IMR-90 (cell line): ENCODE measurements around the gene CTDSPL.

Source experiments
- BHLHE40 ChIP-seq: fragments of 150-350 bp; IDR thresholded peaks from 2 replicates; pipeline ENCODE4 v1.6.1; 2016; ENCODE audit warnings: mild to moderate bottlenecking, low read depth, low read length
- CEBPB ChIP-seq: IDR thresholded peaks from 2 replicates; pipeline ENCODE4 v1.6.1; 2012; ENCODE audit warnings: low read depth, low read length, improper control_type of control experiment
- MXI1 ChIP-seq: IDR thresholded peaks from 2 replicates; pipeline ENCODE4 v1.6.1; 2012; ENCODE audit warnings: low read depth, mild to moderate bottlenecking, low read length, moderate library complexity, borderline replicate concordance
- POLR2A ChIP-seq: IDR thresholded peaks from 2 replicates; pipeline ENCODE4 v1.6.1; 2012; ENCODE audit warnings: mild to moderate bottlenecking, low read depth, low read length
- RCOR1 ChIP-seq: IDR thresholded peaks from 2 replicates; pipeline ENCODE4 v1.6.1; 2012; ENCODE audit warnings: mild to moderate bottlenecking, low read length, improper control_type of control experiment; ENCODE audit not compliant: insufficient replicate concordance
- SMC3 ChIP-seq: fragments of 150-350 bp; IDR thresholded peaks from 2 replicates; pipeline ENCODE4 v1.6.1; 2016; ENCODE audit warnings: low read depth, mild to moderate bottlenecking, antibody characterized with exemption, low read length, moderate library complexity
- TF ChIP-seq, protein P1 (sequence below): conservative IDR thresholded peaks from 2 replicates; pipeline ENCODE4 v1.5.1; 2012; ENCODE audit warnings: mild to moderate bottlenecking, low read depth, low read length, improper control_type of control experiment

DNA sequence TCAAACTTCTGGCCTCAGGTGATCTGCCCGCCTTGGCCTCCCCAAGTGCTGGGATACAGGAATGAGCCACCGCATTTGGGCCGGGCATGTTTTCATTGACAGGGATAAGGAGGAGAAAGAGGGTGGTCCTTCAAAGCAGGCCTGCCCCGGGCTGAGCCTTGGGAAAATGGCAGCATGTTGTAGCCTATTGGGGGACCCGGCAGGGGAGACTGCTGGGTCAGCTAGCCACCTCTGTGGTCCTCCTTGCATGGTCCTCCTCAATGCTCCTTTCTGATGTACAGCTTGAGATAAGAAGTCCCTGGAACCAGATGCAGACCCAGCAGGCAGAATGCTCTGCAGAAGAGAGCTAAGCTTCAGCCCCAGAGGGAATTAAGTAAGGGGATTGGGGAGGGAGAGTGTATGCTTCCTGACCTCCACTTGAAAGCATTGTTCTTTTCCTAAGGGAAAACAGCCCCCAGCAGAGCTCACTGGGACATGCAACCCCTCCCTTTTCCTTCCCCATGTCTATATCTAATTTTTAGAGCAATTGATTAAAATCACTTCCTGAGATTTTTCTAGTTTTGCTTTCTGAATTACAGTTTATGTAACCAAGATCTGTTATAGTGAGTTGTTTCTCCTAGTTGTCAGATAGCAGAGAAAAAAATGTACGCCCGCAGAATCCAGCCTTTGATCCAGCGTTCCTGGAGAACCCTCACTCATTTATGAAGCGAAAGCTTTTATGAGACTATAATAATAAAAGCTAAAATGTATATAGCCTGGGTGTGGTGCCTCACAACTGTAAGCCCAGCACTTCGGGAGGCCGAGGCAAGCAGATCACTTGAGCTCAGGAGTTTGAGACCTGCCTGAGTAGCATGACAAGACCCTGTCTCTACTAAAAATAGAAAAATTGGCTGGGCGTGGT lies 80.2 kb downstream of the CTDSPL start:
- TF ChIP-seq, protein P1, sequence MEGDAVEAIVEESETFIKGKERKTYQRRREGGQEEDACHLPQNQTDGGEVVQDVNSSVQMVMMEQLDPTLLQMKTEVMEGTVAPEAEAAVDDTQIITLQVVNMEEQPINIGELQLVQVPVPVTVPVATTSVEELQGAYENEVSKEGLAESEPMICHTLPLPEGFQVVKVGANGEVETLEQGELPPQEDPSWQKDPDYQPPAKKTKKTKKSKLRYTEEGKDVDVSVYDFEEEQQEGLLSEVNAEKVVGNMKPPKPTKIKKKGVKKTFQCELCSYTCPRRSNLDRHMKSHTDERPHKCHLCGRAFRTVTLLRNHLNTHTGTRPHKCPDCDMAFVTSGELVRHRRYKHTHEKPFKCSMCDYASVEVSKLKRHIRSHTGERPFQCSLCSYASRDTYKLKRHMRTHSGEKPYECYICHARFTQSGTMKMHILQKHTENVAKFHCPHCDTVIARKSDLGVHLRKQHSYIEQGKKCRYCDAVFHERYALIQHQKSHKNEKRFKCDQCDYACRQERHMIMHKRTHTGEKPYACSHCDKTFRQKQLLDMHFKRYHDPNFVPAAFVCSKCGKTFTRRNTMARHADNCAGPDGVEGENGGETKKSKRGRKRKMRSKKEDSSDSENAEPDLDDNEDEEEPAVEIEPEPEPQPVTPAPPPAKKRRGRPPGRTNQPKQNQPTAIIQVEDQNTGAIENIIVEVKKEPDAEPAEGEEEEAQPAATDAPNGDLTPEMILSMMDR: no peak
- TF ChIP-seq CEBPB (no peak), POLR2A (no peak), BHLHE40 (no peak), MXI1 (no peak), SMC3 (no peak), RCOR1 (no peak)
